ENCODE measurements around the gene EXOSC7. TPM values are rescaled to one million over a fixed set of nuclear protein-coding genes. Genes with fewer than 3 reads are reported as not detected.
A peak's percentile ranks its signal among the peaks of the same experiment; 100 is the strongest.

Gene EXOSC7
- total and polyA plus RNA-seq, 9 of the 15 experiments (the other 6 are each of a cell fraction or from before 2014, with no cell fraction given) = 88.5 to 237 (median 112) TPM

DNA sequence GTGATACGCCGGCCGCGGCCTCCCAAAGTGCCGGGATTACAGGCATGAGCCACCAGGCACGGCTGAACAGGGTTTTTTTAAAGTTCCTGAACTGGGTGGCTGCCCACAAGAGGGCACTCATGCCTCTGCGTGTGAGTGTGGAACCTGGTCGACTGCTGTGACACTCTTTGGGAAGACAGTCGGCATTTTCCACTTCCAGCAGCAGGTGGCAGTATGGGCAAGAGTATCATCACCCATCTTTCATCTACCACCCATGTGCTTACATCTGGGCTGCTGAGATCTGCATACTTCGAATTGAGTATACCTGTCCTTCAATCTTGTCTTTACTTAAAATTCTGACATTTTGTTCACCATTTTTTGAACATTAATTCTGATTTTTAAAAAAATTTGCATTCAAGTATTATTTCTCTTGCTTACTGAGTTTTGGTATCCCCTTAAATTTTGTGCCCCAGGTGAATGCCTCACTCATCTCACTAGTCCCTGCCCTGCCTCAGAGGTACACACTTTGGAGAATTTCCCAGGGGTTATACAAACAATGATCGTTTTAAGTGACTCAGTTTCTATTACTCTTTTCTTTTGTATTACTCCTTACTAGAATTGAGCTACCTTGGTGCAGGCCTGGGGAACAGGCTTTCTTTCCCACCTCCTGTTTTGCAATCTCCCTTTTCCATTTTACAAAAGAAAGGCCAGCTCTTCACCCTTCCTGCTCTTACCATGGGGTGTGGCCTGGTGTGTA lies 61.8 kb downstream of the EXOSC7 start (continued):
- TF ChIP-seq RHOXF2B (CRISPR knock-in tag; conservative IDR thresholded peaks at IDR 0.05) = no peak
- TF ChIP-seq, protein P1, sequence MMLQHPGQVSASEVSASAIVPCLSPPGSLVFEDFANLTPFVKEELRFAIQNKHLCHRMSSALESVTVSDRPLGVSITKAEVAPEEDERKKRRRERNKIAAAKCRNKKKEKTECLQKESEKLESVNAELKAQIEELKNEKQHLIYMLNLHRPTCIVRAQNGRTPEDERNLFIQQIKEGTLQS (IDR thresholded peaks at IDR 0.05) = no peak
- TF ChIP-seq, protein P1 (CRISPR knock-in tag; conservative IDR thresholded peaks at IDR 0.05) = peak; percentile 63; the same call in 1 of the 2 replicates
- no peak for TF ChIP-seq HIVEP1 (CRISPR knock-in tag; IDR thresholded peaks at IDR 0.05)
- peak; percentile 89 for TF ChIP-seq CREM (IDR thresholded peaks at IDR 0.05; ENCODE audit: low read depth)
- peak; percentile 25; the same call in 1 of the 2 replicates for TF ChIP-seq MAFF (IDR thresholded peaks at IDR 0.05; ENCODE audit: low read length)
- no peak for TF ChIP-seq GABPA (tag; conservative IDR thresholded peaks at IDR 0.05; ENCODE audit: low read depth)
- peak; percentile 80 for TF ChIP-seq LCOR (CRISPR knock-in tag; IDR thresholded peaks at IDR 0.05)
- peak; percentile 39; the same call in 1 of the 2 replicates for TF ChIP-seq ESRRA (IDR thresholded peaks at IDR 0.05; ENCODE audit: borderline replicate concordance, low read depth)
- TF ChIP-seq, protein P2, sequence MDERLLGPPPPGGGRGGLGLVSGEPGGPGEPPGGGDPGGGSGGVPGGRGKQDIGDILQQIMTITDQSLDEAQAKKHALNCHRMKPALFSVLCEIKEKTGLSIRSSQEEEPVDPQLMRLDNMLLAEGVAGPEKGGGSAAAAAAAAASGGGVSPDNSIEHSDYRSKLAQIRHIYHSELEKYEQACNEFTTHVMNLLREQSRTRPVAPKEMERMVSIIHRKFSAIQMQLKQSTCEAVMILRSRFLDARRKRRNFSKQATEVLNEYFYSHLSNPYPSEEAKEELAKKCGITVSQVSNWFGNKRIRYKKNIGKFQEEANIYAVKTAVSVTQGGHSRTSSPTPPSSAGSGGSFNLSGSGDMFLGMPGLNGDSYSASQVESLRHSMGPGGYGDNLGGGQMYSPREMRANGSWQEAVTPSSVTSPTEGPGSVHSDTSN (CRISPR knock-in tag; IDR thresholded peaks at IDR 0.05; ENCODE audit: low read depth) = no peak
- TF ChIP-seq, protein P2 (tag; conservative IDR thresholded peaks at IDR 0.05; ENCODE audit: low read depth) = peak; percentile 76
- no peak for TF ChIP-seq NCOA6 (IDR thresholded peaks at IDR 0.05)
- TF ChIP-seq TRIM24 (IDR thresholded peaks at IDR 0.05) = no peak
- TF ChIP-seq TBP (optimal IDR thresholded peaks at IDR 0.05; ENCODE audit: low read depth, low read length) = peak; percentile 33
- no peak for TF ChIP-seq CCNT2 (IDR thresholded peaks at IDR 0.05; ENCODE audit: borderline replicate concordance, extremely low read depth, insufficient read length, low read depth, low read length)
- TF ChIP-seq PCBP1 (IDR thresholded peaks at IDR 0.05; ENCODE audit: low read depth, low read length, poor library complexity, severe bottlenecking) = no peak
- peak; percentile 41; the same call in 1 of the 2 replicates for TF ChIP-seq ZNF395 (CRISPR knock-in tag; IDR thresholded peaks at IDR 0.05)
- TF ChIP-seq HMGN3 (IDR thresholded peaks at IDR 0.05; ENCODE audit: borderline replicate concordance, extremely low read depth, insufficient read length, low read depth, low read length) = no peak
- no peak for TF ChIP-seq RUNX1 (IDR thresholded peaks at IDR 0.05; ENCODE audit: low read depth)
- no peak for TF ChIP-seq ZNF347 (CRISPR knock-in tag; IDR thresholded peaks at IDR 0.05; ENCODE audit: low read depth)
- 0 out of 2 replicates have a peak, but pooled peaks have one; percentile 16 for TF ChIP-seq TRIM28 (IDR thresholded peaks at IDR 0.05)
- TF ChIP-seq CEBPB (tag; IDR thresholded peaks at IDR 0.05) = no peak; the same call in 1 of the 2 replicates
- TF ChIP-seq, protein P3, sequence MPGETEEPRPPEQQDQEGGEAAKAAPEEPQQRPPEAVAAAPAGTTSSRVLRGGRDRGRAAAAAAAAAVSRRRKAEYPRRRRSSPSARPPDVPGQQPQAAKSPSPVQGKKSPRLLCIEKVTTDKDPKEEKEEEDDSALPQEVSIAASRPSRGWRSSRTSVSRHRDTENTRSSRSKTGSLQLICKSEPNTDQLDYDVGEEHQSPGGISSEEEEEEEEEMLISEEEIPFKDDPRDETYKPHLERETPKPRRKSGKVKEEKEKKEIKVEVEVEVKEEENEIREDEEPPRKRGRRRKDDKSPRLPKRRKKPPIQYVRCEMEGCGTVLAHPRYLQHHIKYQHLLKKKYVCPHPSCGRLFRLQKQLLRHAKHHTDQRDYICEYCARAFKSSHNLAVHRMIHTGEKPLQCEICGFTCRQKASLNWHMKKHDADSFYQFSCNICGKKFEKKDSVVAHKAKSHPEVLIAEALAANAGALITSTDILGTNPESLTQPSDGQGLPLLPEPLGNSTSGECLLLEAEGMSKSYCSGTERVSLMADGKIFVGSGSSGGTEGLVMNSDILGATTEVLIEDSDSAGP (CRISPR knock-in tag; IDR thresholded peaks at IDR 0.05) = 0 out of 2 replicates have a peak, but pooled peaks have one; percentile 37

Measured in K562 (cell line).